Lower lobe of right lung (tissue), 2 donors: ENCODE results near the gene ZNF205. TPM values are rescaled to one million over a fixed set of nuclear protein-coding genes. Genes with fewer than 3 reads are reported as not detected.
"Not testable (repeated sequence)": the region's sequence is repeated elsewhere in the genome, so short reads cannot be mapped to it uniquely, and the experiment has no call there.

Source experiments
- ATAC-seq, 2 donors: fragments of 200-7000 bp; cut with Tn5 transposase; one replicate each; pipeline ENCODE4 v1.9.1; 2020 to 2022; ENCODE audit warnings: mild to moderate bottlenecking in 2 of 2, moderate library complexity in 2 of 2
- DNase-seq: peaks from one replicate; pipeline ENCODE4 v3.0.0-alpha.2; 2020
- H3K27ac ChIP-seq: fragments of 200-600 bp; one replicate; pipeline ENCODE4 v1.8.0; 2022
- H3K27me3 ChIP-seq: fragments of 200-600 bp; one replicate; pipeline ENCODE4 v1.8.0; 2022; ENCODE audit warnings: low read depth
- H3K36me3 ChIP-seq: fragments of 200-600 bp; one replicate; pipeline ENCODE4 v1.8.0; 2022; ENCODE audit warnings: mild to moderate bottlenecking
- H3K4me1 ChIP-seq: fragments of 200-600 bp; one replicate; pipeline ENCODE4 v1.8.0; 2022
- H3K4me3 ChIP-seq: fragments of 200-600 bp; one replicate; pipeline ENCODE4 v1.8.0; 2022; ENCODE audit warnings: mild to moderate bottlenecking
- H3K9me3 ChIP-seq: fragments of 200-600 bp; one replicate; pipeline ENCODE4 v1.8.0; 2022
- intact Hi-C: fragments of 100-400 bp; cut with DNase I; formaldehyde crosslinking; loops from one replicate; pipeline ENCODE4 v1.11.0; 2022
- total RNA-seq: library from RNA; stranded (reverse); fragmentation: NEBNext Ultra II Directional; extraction: Animal tissue kit (Norgen Biotek cat#: 25700); gene quantifications from one replicate; pipeline ENCODE4 v1.2.1, GENCODE V29; 2021
- TF ChIP-seq, protein P1 (sequence below): fragments of 200-600 bp; IDR thresholded peaks from one replicate; pipeline ENCODE4 v1.8.0; 2022; ENCODE audit warnings: antibody characterized with exemption, mild to moderate bottlenecking
- donor health status: DM: no; HTN: yes; CAD: no; lungs with severe emphysema.

Gene ZNF205
- total RNA-seq, 1 donor from 2014 or later: 11.9 TPM

DNA sequence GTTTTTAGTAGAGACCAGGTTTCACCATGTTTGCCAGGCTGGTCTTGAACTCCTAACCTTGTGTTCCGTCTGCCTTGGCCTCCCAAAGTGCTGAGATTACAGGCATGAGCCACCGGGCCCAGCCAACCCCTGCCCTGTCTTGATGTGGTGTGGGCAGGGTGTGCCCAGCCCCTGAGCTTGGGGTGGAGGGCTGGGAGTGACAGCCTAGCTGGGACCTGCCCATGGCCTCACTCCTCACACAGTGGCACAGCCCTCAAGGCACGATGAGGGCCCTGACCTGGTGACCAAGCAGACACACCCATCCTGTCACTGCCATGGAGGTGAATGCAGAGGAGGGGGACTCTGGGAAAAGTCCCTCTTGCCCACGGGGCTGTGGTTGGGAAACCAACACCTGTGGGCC, 43.9 kb upstream of the ZNF205 start:
- DNase-seq (no peak), ATAC-seq (peak in 1 of 2 donors; percentile 3)
- TF ChIP-seq, protein P1, sequence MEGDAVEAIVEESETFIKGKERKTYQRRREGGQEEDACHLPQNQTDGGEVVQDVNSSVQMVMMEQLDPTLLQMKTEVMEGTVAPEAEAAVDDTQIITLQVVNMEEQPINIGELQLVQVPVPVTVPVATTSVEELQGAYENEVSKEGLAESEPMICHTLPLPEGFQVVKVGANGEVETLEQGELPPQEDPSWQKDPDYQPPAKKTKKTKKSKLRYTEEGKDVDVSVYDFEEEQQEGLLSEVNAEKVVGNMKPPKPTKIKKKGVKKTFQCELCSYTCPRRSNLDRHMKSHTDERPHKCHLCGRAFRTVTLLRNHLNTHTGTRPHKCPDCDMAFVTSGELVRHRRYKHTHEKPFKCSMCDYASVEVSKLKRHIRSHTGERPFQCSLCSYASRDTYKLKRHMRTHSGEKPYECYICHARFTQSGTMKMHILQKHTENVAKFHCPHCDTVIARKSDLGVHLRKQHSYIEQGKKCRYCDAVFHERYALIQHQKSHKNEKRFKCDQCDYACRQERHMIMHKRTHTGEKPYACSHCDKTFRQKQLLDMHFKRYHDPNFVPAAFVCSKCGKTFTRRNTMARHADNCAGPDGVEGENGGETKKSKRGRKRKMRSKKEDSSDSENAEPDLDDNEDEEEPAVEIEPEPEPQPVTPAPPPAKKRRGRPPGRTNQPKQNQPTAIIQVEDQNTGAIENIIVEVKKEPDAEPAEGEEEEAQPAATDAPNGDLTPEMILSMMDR: no peak
- peaks cover 4% of the 10 kb centered on the region for H3K36me3 ChIP-seq
- H3K27ac ChIP-seq: peak overlapping the region; percentile 36
- no peaks in the 10 kb centered on the region for H3K27me3 ChIP-seq
- H3K4me1 ChIP-seq: peaks cover 15% of the 10 kb centered on the region
- H3K9me3 ChIP-seq: no peaks in the 10 kb centered on the region
- H3K4me3 ChIP-seq: peak overlapping the region; percentile 25
- intact Hi-C loops: no loop called here

DNA sequence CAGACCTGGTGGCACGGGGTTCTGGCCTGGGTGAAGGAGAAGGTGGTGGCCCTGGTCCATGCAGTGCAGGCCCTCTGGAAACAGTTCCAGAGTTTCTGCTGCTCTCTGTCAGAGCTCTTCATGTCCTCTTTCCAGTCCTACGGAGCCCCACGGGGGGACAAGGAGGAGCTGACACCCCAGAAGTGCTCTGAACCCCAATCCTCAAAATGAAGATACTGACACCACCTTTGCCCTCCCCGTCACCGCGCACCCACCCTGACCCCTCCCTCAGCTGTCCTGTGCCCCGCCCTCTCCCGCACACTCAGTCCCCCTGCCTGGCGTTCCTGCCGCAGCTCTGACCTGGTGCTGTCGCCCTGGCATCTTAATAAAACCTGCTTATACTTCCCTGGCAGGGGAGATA, 43.2 kb upstream of the ZNF205 start:
- DNase-seq, ATAC-seq, H3K9me3 ChIP-seq, intact Hi-C loops, H3K4me3 ChIP-seq, H3K27me3 ChIP-seq, H3K27ac ChIP-seq, H3K36me3 ChIP-seq: not testable (repeated sequence)
- H3K4me1 ChIP-seq: peaks cover 15% of the 10 kb centered on the region

DNA sequence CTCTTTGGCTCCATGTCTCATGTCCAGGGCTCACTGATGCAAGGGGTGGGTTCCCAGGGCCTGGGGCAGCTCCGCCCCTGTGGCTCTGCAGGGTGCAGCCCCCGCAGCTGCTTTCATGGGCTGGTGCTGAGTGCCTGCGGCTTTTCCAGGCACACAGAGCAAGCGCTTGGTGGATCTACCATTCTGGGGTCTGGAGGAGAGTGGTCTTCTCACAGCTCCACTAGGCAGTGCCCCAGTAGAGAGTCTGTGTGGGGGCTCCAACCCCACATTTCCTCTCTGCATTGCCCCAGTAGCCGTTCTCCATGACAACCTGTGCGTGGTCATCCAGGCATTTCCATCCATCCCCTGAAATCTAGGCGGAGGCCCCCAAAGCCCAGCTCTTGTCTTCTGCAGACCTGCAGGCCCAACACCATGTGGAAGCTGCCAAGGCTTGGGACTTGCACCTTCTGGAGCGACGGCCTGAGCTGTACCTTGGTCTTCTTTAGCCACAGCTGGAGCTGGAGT, 41.7 kb upstream of the ZNF205 start:
- peaks cover 4% of the 10 kb centered on the region for H3K36me3 ChIP-seq
- no peaks in the 10 kb centered on the region for H3K9me3 ChIP-seq
- no peak overlapping the region for H3K4me3 ChIP-seq
- peaks cover 3% of the 10 kb centered on the region for H3K4me1 ChIP-seq
- TF ChIP-seq, protein P1: no peak
- ATAC-seq (no peak), DNase-seq (no peak)
- no peaks in the 10 kb centered on the region for H3K27me3 ChIP-seq
- intact Hi-C loops: no loop called here
- no peak overlapping the region for H3K27ac ChIP-seq

DNA sequence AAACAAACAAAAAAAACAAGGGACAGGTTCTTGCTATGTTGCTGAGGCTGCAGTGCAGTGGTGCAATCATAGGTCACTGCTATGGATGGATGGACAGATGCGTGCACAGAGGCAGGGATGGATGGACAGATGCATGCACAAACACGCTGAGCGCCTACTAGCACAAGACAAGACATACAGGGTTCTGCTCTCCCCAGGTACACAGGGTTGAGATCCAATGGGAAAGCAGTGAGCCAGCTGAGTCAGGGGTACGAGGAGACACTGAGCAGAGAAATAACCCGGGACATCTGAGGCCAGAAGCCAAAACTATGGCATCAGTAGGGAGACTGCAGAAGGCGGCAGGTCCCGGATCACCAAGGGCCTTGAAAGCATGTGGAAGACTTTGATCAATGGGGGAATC, 40.7 kb upstream of the ZNF205 start:
- ATAC-seq: no peak
- no peaks in the 10 kb centered on the region for H3K27me3 ChIP-seq
- H3K27ac ChIP-seq: no peak overlapping the region
- intact Hi-C loops: no loop called here
- TF ChIP-seq, protein P1: no peak
- no peak for DNase-seq
- no peaks in the 10 kb centered on the region for H3K9me3 ChIP-seq
- no peaks in the 10 kb centered on the region for H3K4me1 ChIP-seq
- H3K36me3 ChIP-seq: peaks cover 4% of the 10 kb centered on the region
- no peak overlapping the region for H3K4me3 ChIP-seq

DNA sequence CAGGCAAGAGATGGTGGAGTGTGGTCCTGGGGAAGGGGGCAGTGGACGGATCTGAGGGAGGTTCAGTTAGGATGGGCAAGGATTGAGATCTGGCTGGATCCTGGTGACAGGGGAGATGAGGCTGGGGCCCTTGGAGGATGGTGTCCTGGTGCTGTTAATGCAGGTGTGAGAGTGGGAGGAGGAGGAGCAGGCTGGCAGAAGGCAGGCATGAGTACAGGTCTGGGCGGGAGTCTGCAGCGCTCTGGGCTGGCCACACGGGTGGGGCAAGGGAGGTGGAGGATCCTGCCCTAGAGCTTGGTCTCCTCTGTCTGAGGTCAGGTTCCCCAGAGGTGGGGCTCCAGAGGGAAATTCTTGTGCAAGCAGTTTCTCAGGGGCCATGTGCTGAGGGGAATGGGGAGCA, 40.2 kb upstream of the ZNF205 start:
- DNase-seq, intact Hi-C loops, H3K9me3 ChIP-seq, H3K27me3 ChIP-seq, H3K36me3 ChIP-seq, H3K4me3 ChIP-seq, H3K27ac ChIP-seq, H3K4me1 ChIP-seq: not testable (repeated sequence)
- ATAC-seq: peak in 1 of 2 donors; percentile 16

DNA sequence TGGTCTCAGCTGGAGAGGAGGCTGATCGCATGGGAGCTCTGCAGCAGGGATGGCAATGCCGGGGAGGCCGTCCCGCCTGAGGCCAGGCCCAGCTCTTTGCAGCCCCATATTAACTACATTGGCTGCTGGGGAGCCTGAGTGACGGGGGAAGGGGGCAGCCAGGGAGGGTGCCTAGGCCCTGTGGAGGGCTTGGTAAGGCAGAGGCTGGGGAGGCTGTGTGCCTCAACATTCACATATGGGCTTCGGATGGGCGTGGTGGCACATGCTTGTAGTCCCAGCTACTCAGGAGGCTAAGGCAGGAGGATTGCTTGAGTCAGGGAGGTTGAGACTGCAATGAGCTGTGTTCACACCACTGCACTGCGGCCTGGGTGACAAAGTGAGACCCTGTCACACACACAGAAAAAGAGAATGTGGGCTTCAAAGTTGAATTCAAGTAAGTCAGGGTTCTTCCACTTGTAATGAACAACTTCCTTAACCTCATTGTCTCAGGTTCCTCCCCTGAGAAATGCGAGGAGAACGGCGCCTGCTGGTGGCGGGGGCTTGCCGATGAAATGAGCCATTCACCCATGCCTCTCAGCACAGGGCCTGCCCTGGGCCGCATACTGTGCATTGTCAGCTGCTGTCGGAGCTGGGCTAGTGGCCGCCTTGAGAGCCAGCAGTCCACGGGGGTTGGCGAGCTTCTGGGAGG, 39.7 kb upstream of the ZNF205 start:
- H3K36me3 ChIP-seq: peaks cover 12% of the 10 kb centered on the region
- DNase-seq, H3K4me1 ChIP-seq, H3K4me3 ChIP-seq, intact Hi-C loops, H3K9me3 ChIP-seq, H3K27me3 ChIP-seq, H3K27ac ChIP-seq: not testable (repeated sequence)
- ATAC-seq: peak in 1 of 2 donors; percentile 9

DNA sequence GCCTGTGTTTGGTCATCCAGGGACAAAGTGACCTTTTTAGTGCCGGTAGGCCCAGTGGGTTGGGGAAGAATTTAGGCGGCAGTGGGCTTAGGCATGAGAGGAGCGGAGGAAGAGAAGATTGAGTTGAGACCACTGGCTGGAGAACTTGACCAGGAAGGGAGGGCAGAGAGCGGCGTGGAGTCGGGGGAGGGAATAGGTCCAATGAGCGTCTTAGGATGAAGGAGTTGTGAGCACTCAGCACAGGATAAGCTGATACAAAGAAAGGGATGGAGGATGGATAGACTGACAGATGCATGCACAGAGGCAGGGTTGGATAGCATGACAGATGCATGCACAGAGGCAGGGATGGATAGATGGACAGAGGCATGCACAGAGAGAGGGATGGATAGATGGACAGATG, 38.9 kb upstream of the ZNF205 start:
- ATAC-seq (no peak), DNase-seq (no peak)
- intact Hi-C loops: no loop called here
- Histone ChIP-seq H3K27ac (no peak overlapping the region), H3K27me3 (no peaks in the 10 kb centered on the region), H3K36me3 (peaks cover 11% of the 10 kb centered on the region), H3K4me1 (no peaks in the 10 kb centered on the region), H3K4me3 (no peak overlapping the region), H3K9me3 (no peaks in the 10 kb centered on the region)
- TF ChIP-seq, protein P1: no peak
